ENCODE results near the gene SYNE2.

DNA sequence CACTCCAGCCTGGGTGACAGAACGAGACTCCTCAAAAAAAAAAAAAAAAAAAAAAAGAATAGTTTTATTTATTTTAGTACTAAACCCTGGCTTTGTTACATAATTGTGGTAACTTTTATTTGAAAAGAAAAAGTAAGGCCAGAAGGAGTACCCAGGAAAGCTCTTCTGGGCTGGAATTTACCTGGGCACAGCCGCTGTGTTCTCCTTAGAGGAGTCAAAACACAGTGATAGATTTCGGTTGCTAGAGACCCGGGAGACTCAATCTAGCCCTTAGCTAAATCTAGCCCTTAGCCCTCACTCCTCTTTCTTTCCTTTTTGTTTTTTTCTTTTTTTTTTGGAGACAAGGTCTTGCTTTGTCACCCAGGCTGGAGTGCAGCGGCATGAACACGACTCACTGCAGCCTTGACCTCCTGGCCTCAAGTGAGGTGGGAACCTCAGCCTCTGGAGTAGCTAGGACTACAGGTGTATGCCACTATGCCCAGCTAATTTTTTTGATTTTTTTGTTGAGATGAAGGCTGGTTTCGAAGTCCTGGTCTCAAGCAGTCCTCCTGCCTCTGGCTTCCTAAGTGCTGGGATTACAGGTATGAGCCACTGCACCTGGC lies 49.7 kb downstream of the SYNE2 start:
- TF ChIP-seq, protein P1, sequence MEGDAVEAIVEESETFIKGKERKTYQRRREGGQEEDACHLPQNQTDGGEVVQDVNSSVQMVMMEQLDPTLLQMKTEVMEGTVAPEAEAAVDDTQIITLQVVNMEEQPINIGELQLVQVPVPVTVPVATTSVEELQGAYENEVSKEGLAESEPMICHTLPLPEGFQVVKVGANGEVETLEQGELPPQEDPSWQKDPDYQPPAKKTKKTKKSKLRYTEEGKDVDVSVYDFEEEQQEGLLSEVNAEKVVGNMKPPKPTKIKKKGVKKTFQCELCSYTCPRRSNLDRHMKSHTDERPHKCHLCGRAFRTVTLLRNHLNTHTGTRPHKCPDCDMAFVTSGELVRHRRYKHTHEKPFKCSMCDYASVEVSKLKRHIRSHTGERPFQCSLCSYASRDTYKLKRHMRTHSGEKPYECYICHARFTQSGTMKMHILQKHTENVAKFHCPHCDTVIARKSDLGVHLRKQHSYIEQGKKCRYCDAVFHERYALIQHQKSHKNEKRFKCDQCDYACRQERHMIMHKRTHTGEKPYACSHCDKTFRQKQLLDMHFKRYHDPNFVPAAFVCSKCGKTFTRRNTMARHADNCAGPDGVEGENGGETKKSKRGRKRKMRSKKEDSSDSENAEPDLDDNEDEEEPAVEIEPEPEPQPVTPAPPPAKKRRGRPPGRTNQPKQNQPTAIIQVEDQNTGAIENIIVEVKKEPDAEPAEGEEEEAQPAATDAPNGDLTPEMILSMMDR (IDR thresholded peaks at IDR 0.05): no peak
- no peak for TF ChIP-seq POLR2AphosphoS5 (IDR thresholded peaks at IDR 0.05; ENCODE audit: insufficient read depth in 1 of 2, low read depth in 1 of 2)
- no peak for TF ChIP-seq POLR2A (IDR thresholded peaks at IDR 0.05)

All from vagina (tissue), 2 donors.